Heart left ventricle (tissue), 13 donors: ENCODE measurements around the gene STRN3.

Source experiments
- CTCF ChIP-seq, 12 donors: fragments of 200-600 bp; sonication (generic) in 4 of 12; IDR thresholded peaks; one replicate each; pipeline versions ENCODE4 v1.5.0 to v1.8.0; 2018 to 2022; ENCODE audit warnings: antibody characterized with exemption in 12 of 12, mild to moderate bottlenecking in 5 of 12
- POLR2A ChIP-seq, 2 donors: fragments of 450-650 bp; IDR thresholded peaks; one replicate each; pipeline ENCODE4 v1.6.1; 2017; ENCODE audit warnings: antibody characterized with exemption in 2 of 2, mild to moderate bottlenecking in 2 of 2, moderate library complexity in 2 of 2
- donor health status: ischemic (EF 13 %, LVEDD 7.1; RV severe dilation, severe dysfunction).
- donor health status: DM: no; HTN: yes; CAD: no.
- donor health status: DM: no; HTN: no; CAD: no.
- donor health status: ischemic (EF 25% LVEDD 6.9; RV normal size, moderate dysfunction).
- donor health status: ischemic (EF 25% LVEDD 5.7; RV mildly dilated, moderate dysfunction).
- donor health status: ischemic (EF 35%, LVEDD 5.7; RV mildly dilated, moderate dysfunction).
- donor health status: nonischemic (EF 11% LVEDD 7.7; RV severe dilation, severe dysfunction).
- donor health status: DM: yes; HTN: yes; CAD: no.
- donor health status: PGD.
- donor health status: ischemic (EF 29% LVEDD 5.4; RV normal size, mild dysfunction).
- donor health status: nonischemic (EF 23%, LVEDD 6.1; RV moderate dilation, normal function).

- TF ChIP-seq CTCF (IDR thresholded peaks at IDR 0.05) (no peak), POLR2A (IDR thresholded peaks at IDR 0.05) (no peak)
Measured at GRCh38 chr14:31021576-31021949, 4.6 kb downstream of the STRN3 start.
